ENCODE results near the gene KRTAP6-1.

KRTAP6-1 gene

DNA sequence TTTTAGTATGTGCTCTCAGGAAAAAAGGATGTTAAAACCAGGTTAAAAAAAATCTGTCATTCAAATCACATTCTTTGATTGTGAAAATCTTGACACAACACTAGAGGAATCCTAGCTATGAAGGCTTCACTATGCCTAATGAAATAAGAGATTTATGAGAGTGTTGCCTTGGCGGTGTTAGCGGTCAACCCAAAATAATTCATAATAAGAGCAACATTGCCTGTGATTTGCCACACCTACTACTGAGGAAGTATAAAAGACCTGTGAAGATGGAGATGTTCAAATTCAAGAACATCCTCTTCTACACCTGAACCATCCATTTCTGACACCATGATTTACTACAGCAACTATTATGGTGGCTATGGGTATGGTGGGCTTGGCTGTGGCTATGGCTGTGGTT is 2.4 kb upstream of the KRTAP6-1 start, which contains the start of gene KRTAP20-1:
TSS of gene KRTAP20-1 (plus strand) at position 301 of the 400 bp plus-strand sequence. CDS start at position 331, 30 bp downstream.
- TF ChIP-seq, protein P1, sequence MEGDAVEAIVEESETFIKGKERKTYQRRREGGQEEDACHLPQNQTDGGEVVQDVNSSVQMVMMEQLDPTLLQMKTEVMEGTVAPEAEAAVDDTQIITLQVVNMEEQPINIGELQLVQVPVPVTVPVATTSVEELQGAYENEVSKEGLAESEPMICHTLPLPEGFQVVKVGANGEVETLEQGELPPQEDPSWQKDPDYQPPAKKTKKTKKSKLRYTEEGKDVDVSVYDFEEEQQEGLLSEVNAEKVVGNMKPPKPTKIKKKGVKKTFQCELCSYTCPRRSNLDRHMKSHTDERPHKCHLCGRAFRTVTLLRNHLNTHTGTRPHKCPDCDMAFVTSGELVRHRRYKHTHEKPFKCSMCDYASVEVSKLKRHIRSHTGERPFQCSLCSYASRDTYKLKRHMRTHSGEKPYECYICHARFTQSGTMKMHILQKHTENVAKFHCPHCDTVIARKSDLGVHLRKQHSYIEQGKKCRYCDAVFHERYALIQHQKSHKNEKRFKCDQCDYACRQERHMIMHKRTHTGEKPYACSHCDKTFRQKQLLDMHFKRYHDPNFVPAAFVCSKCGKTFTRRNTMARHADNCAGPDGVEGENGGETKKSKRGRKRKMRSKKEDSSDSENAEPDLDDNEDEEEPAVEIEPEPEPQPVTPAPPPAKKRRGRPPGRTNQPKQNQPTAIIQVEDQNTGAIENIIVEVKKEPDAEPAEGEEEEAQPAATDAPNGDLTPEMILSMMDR (IDR thresholded peaks at IDR 0.05; ENCODE audit: insufficient read depth, low read length, missing control alignments) = no peak
- ChIA-PET POLR2A (no interaction called here), CTCF (no interaction called here)
- no peak within 1 kb of the TSS for H3K4me3 ChIP-seq (ENCODE audit: low read depth, low read length)
- no peak for DNase-seq (ENCODE audit: low read depth, low spot score)

DNA sequence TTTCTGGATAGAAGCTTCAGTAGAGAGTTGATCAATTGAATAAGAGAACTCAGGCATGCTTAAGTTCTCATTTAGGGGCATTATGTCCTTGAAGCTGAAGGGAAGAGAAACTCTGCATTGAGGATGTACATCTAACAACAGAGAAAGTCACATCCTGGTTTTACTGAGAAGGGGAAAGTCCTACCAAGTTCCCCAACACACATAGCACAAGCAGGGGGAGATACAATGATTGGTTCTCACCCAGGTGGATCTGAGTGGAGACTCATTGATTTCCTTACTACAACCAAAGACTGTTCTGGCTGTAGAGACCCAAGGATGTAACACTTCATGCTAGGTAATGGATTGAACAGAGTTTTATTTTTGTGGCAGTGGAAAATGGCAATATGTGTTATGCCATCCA is 1.5 kb upstream of the KRTAP6-1 start:
- ChIA-PET POLR2A (no interaction called here), CTCF (no interaction called here)
- H3K4me3 ChIP-seq (ENCODE audit: low read depth, low read length) = no peak overlapping the region
- TF ChIP-seq, protein P1 (IDR thresholded peaks at IDR 0.05; ENCODE audit: insufficient read depth, low read length, missing control alignments) = no peak
- no peak for DNase-seq (ENCODE audit: low read depth, low spot score)

DNA sequence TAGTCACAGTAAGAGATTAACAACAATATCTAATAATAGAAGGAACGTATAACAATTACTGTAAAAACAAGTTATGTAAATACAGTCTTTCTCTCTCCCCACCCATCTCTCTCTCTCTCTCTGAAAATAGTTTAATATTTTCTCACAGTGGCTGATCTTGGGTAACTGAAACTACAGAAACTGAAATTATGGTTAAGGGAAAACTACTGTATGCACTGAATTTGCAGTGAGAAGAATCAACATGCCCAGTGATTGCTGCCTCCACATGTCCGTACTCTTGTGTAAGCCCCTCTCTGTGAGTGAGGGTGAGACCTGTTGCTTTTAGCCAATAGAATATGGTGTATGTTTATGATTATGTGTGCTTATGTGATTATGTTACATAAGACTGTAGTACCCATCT is 1.6 kb downstream of the KRTAP6-1 start:
- ChIA-PET CTCF (no interaction called here), POLR2A (no interaction called here)
- DNase-seq (ENCODE audit: low read depth, low spot score) = no peak
- TF ChIP-seq, protein P1 (IDR thresholded peaks at IDR 0.05; ENCODE audit: insufficient read depth, low read length, missing control alignments) = no peak
- no peak overlapping the region for H3K4me3 ChIP-seq (ENCODE audit: low read depth, low read length)

DNA sequence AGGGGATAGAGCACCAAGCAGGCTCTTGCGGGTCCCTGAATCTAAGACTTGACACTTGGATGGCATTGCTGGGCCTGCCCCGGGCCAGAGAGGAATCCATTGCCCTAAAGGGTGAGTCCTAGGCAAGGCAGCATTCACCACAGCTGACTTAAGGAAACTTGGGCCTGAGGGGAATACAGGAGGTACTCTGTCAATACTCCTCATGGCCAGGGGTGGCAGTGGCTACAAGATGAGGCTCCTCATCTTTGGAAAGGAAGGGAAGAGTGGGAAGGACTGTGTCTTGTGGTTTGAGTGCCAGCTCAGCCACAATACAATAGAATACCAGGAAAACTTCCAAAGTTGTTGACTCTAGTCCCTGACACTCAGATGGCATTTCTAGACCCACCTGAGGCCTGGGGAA is 7.8 kb downstream of the KRTAP6-1 start:
- POLR2A ChIA-PET = no interaction called here

DNA sequence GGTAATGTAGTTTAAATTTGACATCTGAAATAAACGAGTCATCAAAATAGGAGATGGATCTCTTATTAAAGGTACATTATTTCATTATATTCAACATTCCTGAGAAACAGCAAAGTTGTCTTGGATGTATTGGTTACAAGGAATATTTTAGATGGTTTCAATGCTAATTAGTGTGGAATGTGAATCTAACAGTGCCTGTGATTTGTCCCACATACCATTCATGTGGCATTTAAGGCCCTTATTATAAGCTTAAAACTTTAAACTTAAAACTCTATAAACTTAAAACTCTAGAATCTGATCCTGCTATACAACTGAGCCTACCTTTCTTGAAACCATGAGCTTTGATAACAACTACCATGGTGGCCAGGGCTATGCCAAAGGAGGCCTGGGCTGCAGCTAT is 12.9 kb downstream of the KRTAP6-1 start, which contains the start of gene KRTAP22-1:
TSS of gene KRTAP22-1 (plus strand) at position 301 of the 400 bp plus-strand sequence.
- POLR2A ChIA-PET = no interaction called here
- no peak within 1 kb of the TSS for H3K4me3 ChIP-seq (ENCODE audit: low read depth, low read length)
- TF ChIP-seq, protein P1 (IDR thresholded peaks at IDR 0.05; ENCODE audit: insufficient read depth, low read length, missing control alignments) = no peak
- CTCF ChIA-PET = no interaction called here
- no peak for DNase-seq (ENCODE audit: low read depth, low spot score)

More for the DNA sequence above, 7.8 kb downstream of the KRTAP6-1 start:
- TF ChIP-seq, protein P1 (IDR thresholded peaks at IDR 0.05; ENCODE audit: insufficient read depth, low read length, missing control alignments) = no peak
- H3K4me3 ChIP-seq (ENCODE audit: low read depth, low read length) = no peak overlapping the region
- no peak for DNase-seq (ENCODE audit: low read depth, low spot score)
- CTCF ChIA-PET = no interaction called here

DNA sequence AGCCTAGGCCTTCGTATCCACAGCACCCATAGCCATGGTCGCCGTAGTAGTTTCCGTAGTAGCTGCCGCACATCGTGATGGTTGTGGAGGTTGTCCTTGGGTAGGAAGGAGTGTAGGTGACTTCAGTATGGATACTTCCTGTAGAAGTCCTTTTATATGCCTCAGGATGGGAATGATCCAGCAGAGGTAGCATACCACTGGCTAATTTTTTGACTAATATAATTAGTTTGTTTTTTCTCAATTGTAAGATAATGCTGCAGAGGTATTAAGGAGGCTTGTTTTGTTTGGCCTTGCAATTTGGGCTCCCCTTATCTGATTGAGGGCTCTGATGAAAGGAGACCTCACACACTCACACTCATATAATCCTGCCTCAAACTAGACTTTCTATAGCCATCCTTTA is 14.9 kb downstream of the KRTAP6-1 start, which contains the start of gene KRTAP6-2:
TSS of gene KRTAP6-2 (minus strand) at position 101 of the 400 bp plus-strand sequence. CDS start at position 73, 28 bp downstream.
- POLR2A ChIA-PET = no interaction called here
- CTCF ChIA-PET = no interaction called here
- TF ChIP-seq, protein P1 (IDR thresholded peaks at IDR 0.05; ENCODE audit: insufficient read depth, low read length, missing control alignments) = no peak
- no peak within 1 kb of the TSS for H3K4me3 ChIP-seq (ENCODE audit: low read depth, low read length)
- no peak for DNase-seq (ENCODE audit: low read depth, low spot score)
